Naive thymus-derived CD4-positive, alpha-beta T cell (primary cell): Measurements from ENCODE around the gene GZMM. TPM values are rescaled to one million over a fixed set of nuclear protein-coding genes. Genes with fewer than 3 reads are reported as not detected.

Experiments used
- ATAC-seq: fragments of 150-1000 bp; cut with Tn5 transposase; 2 replicates; pipeline ENCODE4 v1.10.0; 2021; ENCODE audit warnings: mild to moderate bottlenecking, moderate library complexity
- CTCF ChIA-PET: fragments of 350-600 bp; sonication (Branson Sonifier 250); formaldehyde crosslinking; loops from one replicate; lab custom pipeline; 2021; ENCODE audit warnings: antibody characterized with exemption; lab: Charles Lee
- POLR2A ChIA-PET: fragments of 350-600 bp; sonication (Branson Sonifier 250); formaldehyde crosslinking; loops from one replicate; lab custom pipeline; 2021; ENCODE audit warnings: antibody characterized with exemption, inconsistent platforms; lab: Charles Lee
- DNase-seq, 9 donors: peaks; one replicate each; pipeline versions ENCODE4 v3.0.0 to v3.0.0-alpha.2; 2020 to 2022; ENCODE audit warnings: mixed read lengths in 1 of 9
- H3K27ac ChIP-seq: one replicate; pipeline ENCODE4 v1.7.0; 2013; ENCODE audit warnings: mild to moderate bottlenecking, low read depth, low read length, moderate library complexity
- H3K27me3 ChIP-seq, 2 donors: one replicate each; pipeline ENCODE4 v1.7.0; 2013; ENCODE audit warnings: low read length in 2 of 2, mild to moderate bottlenecking in 2 of 2, moderate library complexity in 2 of 2; ENCODE audit not compliant: control insufficient read depth in 2 of 2, insufficient read depth in 2 of 2
- H3K36me3 ChIP-seq, 3 experiments: 1 replicate in 2 of 3; 2 replicates in 1 of 3; pipeline ENCODE4 v1.7.0; 2013; ENCODE audit warnings: low read length in 3 of 3, mild to moderate bottlenecking in 3 of 3, moderate library complexity in 1 of 3; ENCODE audit not compliant: insufficient read depth in 3 of 3, control insufficient read depth in 2 of 3
- H3K4me1 ChIP-seq, 2 donors: one replicate each; pipeline ENCODE4 v1.7.0; 2013; ENCODE audit warnings: low read length in 2 of 2, mild to moderate bottlenecking in 2 of 2, moderate library complexity in 1 of 2; ENCODE audit not compliant: control insufficient read depth in 2 of 2, insufficient read depth in 2 of 2
- H3K4me3 ChIP-seq: 2 replicates; pipeline ENCODE4 v1.7.0; 2013; ENCODE audit warnings: mild to moderate bottlenecking, low read length
- H3K9me3 ChIP-seq, 3 experiments: 1 replicate in 2 of 3; 2 replicates in 1 of 3; pipeline ENCODE4 v1.7.0; 2013; ENCODE audit warnings: low read length in 3 of 3; ENCODE audit not compliant: control insufficient read depth in 2 of 3
- H3K27ac Mint-ChIP-seq, 9 donors: one replicate each; pipeline ENCODE4 v1.8.0; 2020 to 2022; ENCODE audit warnings: mixed read lengths in 9 of 9, mild to moderate bottlenecking in 8 of 9, moderate library complexity in 5 of 9, inconsistent platforms in 2 of 9
- H3K27me3 Mint-ChIP-seq, 5 donors: one replicate each; pipeline ENCODE4 v1.8.0; 2021 to 2022; ENCODE audit warnings: mixed read lengths in 5 of 5, mild to moderate bottlenecking in 1 of 5
- H3K36me3 Mint-ChIP-seq, 5 donors: one replicate each; pipeline ENCODE4 v1.8.0; 2020 to 2022; ENCODE audit warnings: mixed read lengths in 5 of 5, mild to moderate bottlenecking in 3 of 5, inconsistent platforms in 1 of 5
- H3K4me1 Mint-ChIP-seq, 7 donors: one replicate each; pipeline ENCODE4 v1.8.0; 2020 to 2022; ENCODE audit warnings: mixed read lengths in 7 of 7, mild to moderate bottlenecking in 3 of 7, inconsistent platforms in 1 of 7
- H3K4me3 Mint-ChIP-seq, 10 donors: one replicate each; pipeline ENCODE4 v1.8.0; 2020 to 2022; ENCODE audit warnings: mild to moderate bottlenecking in 10 of 10, mixed read lengths in 10 of 10, moderate library complexity in 6 of 10, inconsistent platforms in 2 of 10
- H3K9me3 Mint-ChIP-seq, 11 donors: one replicate each; pipeline ENCODE4 v1.8.0; 2020 to 2022; ENCODE audit warnings: mixed read lengths in 11 of 11, mild to moderate bottlenecking in 4 of 11, inconsistent platforms in 1 of 11, moderate library complexity in 1 of 11
- intact Hi-C, 2 donors: fragments of 100-400 bp; cut with micrococcal nuclease; formaldehyde crosslinking; loops; one replicate each; pipeline ENCODE4 v1.15.1; 2023
- polyA plus RNA-seq, 2 donors: library from polyadenylated mRNA; unstranded; fragments of 300-500 nt; fragmentation: Illumina TruSeq; gene quantifications; one replicate each; pipeline ENCODE4 v1.2.3, GENCODE V29; 2021
- total RNA-seq, 6 experiments: library from RNA in 5 of 6; stranded (reverse) in 5 of 6; gene quantifications; 1 replicate in 5 of 6; 2 replicates in 1 of 6; pipeline ENCODE4 v1.2.3 and lab custom pipeline; 2021 to 2026

The GZMM gene
- total and polyA plus RNA-seq, 7 experiments from 2014 or later = 30.0 to 181 (median 68.7) TPM

GRCh38 chr19:532561-533363, 11.1 kb upstream of the GZMM start:
- no peaks in the 10 kb centered on the region for H3K27me3 Mint-ChIP-seq
- peak in 8 of 9 donors; percentile 33 to 60 (median 50) for DNase-seq
- Histone ChIP-seq H3K4me1 (peaks cover 8 to 9% of the 10 kb centered on the region in 2 donors), H3K27ac (peak overlapping the region; percentile 81), H3K27me3 (no peaks in the 10 kb centered on the region), H3K36me3 (peaks cover 0 to 32% (median 0%) of the 10 kb centered on the region in 3 experiments), H3K4me3 (peak overlapping the region; percentile 67), H3K9me3 (no peaks in the 10 kb centered on the region)
- ChIA-PET POLR2A (interaction anchor here (0.6 to 6.3 kb wide), 11 partner anchors 10 to 130 kb away, joined by 3 to 70 read pairs (median 3); partner anchors contain the start of genes POLRMT and RNF126), CTCF (interaction anchor here (0.6 to 3.7 kb wide), 7 partner anchors 10 to 238 kb away, joined by 3 to 28 read pairs (median 5); no protein-coding TSS in a partner anchor)
- no peaks in the 10 kb centered on the region for H3K9me3 Mint-ChIP-seq
- intact Hi-C loops = loop anchor here in 1 of 2 donors (1.0 kb wide), 1 partner anchor 11 kb away; no protein-coding TSS in a partner anchor
- H3K27ac Mint-ChIP-seq = peak overlapping the region; percentile 58 to 96 (median 92)
- H3K4me1 Mint-ChIP-seq = peaks cover 8 to 32% (median 16%) of the 10 kb centered on the region in 7 donors
- H3K36me3 Mint-ChIP-seq = no peaks in the 10 kb centered on the region
- H3K4me3 Mint-ChIP-seq = peak overlapping the region; percentile 88 to 96 (median 92)
- peak; percentile 20 for ATAC-seq

GRCh38 chr19:533364-534058, 10.3 kb upstream of the GZMM start:
- Mint-ChIP-seq H3K27ac (peak overlapping the region in 7 of 9 donors; percentile 10 to 94 (median 77)), H3K36me3 (peaks cover 0 to 7% (median 4%) of the 10 kb centered on the region in 5 donors), H3K27me3 (no peaks in the 10 kb centered on the region), H3K4me1 (peaks cover 8 to 32% (median 16%) of the 10 kb centered on the region in 7 donors), H3K4me3 (peak overlapping the region; percentile 52 to 96 (median 90)), H3K9me3 (no peaks in the 10 kb centered on the region)
- intact Hi-C loops = no loop called here
- ChIA-PET POLR2A (interaction anchor here (0.6 to 6.3 kb wide), 5 partner anchors 14 to 127 kb away, joined by 3 to 70 read pairs (median 3); no protein-coding TSS in a partner anchor), CTCF (interaction anchor here (0.6 to 3.7 kb wide), 6 partner anchors 9 to 239 kb away, joined by 3 to 28 read pairs (median 4); no protein-coding TSS in a partner anchor)
- no peak for ATAC-seq
- Histone ChIP-seq H3K27ac (peak overlapping the region; percentile 81), H3K4me3 (peak overlapping the region; percentile 67), H3K4me1 (peaks cover 8 to 9% of the 10 kb centered on the region in 2 donors), H3K9me3 (no peaks in the 10 kb centered on the region), H3K27me3 (no peaks in the 10 kb centered on the region), H3K36me3 (peaks cover 0 to 39% (median 5%) of the 10 kb centered on the region in 3 experiments)
- no peak for DNase-seq

DNA sequence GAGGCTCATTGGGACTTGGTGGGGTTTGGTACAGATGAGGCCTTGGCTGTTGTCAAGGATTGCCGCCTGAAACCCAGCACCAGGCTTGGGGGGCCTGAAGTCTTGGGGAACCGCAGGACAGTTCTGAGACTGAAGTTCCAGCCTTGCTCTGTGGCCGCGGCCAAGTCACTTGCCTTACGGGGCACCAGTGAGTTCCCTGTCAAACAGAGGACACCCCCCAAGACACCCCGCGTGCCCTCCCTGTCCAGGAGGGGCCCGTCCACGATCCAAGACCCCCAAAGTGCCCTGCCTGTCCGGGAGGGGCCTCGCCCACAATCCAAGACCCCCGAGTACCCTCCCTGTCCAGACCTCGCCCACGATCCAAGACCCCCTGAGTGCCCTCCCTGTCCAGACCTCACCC, 9.8 kb upstream of the GZMM start:
- H3K4me1 ChIP-seq = peaks cover 8 to 9% of the 10 kb centered on the region in 2 donors
- peaks cover 0 to 43% (median 5%) of the 10 kb centered on the region in 3 experiments for H3K36me3 ChIP-seq
- H3K4me3 ChIP-seq = no peak overlapping the region
- peak overlapping the region in 6 of 9 donors; percentile 10 to 94 (median 32) for H3K27ac Mint-ChIP-seq
- H3K4me1 Mint-ChIP-seq = peaks cover 8 to 32% (median 16%) of the 10 kb centered on the region in 7 donors
- peak overlapping the region; percentile 81 for H3K27ac ChIP-seq
- ChIA-PET POLR2A (interaction anchor here (6.3 kb wide), 1 partner anchor 24 kb away, joined by 70 read pairs; no protein-coding TSS in a partner anchor), CTCF (interaction anchor here (0.9 kb wide), 1 partner anchor 240 kb away, joined by 3 read pairs; no protein-coding TSS in a partner anchor)
- intact Hi-C loops = no loop called here
- peak overlapping the region in 7 of 10 donors; percentile 20 to 96 (median 90) for H3K4me3 Mint-ChIP-seq
- ATAC-seq (no peak), DNase-seq (no peak)
- H3K27me3 ChIP-seq = no peaks in the 10 kb centered on the region
- no peaks in the 10 kb centered on the region for H3K27me3 Mint-ChIP-seq
- H3K9me3 Mint-ChIP-seq = no peaks in the 10 kb centered on the region
- peaks cover 0 to 8% (median 4%) of the 10 kb centered on the region in 5 donors for H3K36me3 Mint-ChIP-seq
- no peaks in the 10 kb centered on the region for H3K9me3 ChIP-seq

DNA sequence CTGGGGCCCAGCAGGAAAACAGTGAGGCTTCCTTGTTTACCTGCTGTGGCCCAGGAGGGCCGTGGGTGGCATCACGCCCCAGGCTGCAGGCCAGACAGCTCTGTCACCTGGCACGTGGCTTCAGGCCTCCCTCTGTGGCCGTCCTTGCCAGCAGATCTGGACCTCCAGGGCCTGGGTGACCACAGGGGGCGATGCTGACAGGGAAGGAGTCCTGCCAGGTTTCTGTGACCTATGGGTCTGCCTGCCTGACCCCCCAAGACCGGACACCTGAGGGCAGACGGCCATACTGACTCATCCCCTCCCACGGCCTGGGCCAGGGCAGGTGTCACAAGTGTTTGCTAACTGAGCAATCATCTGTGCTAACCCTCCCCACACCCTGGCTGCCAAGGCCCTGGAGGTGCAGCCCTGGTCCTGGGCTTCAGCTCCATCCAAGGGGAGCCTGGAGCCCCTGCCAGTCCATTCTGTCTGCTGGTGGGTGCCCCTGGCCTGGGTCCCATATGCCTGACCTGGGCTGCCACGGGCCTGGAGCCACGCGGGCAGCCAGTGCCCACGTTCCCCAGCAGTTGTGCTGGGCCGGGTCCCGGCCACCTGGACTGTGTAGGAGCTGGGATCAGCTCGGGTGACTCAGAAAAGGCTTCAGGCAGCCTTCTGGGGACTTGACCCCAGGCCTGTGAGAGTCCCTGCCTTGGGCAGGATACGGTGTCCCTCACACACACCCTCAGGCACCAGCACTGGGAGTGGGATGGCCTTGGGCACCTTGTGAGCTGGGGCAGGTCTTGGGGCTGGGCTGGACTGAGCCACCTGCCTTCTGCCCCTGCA, 8.6 kb upstream of the GZMM start:
- intact Hi-C loops = no loop called here
- POLR2A ChIA-PET = no interaction called here
- H3K36me3 Mint-ChIP-seq = peaks cover 0 to 8% (median 4%) of the 10 kb centered on the region in 5 donors
- Histone ChIP-seq H3K4me3 (no peak overlapping the region), H3K9me3 (no peaks in the 10 kb centered on the region), H3K27ac (no peak overlapping the region), H3K36me3 (peaks cover 0 to 50% (median 5%) of the 10 kb centered on the region in 3 experiments), H3K27me3 (no peaks in the 10 kb centered on the region), H3K4me1 (peaks cover 8 to 9% of the 10 kb centered on the region in 2 donors)
- CTCF ChIA-PET = no interaction called here
- DNase-seq (no peak), ATAC-seq (no peak)
- peak overlapping the region in 5 of 10 donors; percentile 51 to 71 (median 53) for H3K4me3 Mint-ChIP-seq
- H3K27ac Mint-ChIP-seq = peak overlapping the region in 2 of 9 donors; percentile 52 to 76
- peaks cover 8 to 29% (median 16%) of the 10 kb centered on the region in 7 donors for H3K4me1 Mint-ChIP-seq
- H3K27me3 Mint-ChIP-seq = no peaks in the 10 kb centered on the region
- no peaks in the 10 kb centered on the region for H3K9me3 Mint-ChIP-seq

GRCh38 chr19:536031-536880, 7.6 kb upstream of the GZMM start:
- Histone ChIP-seq H3K9me3 (no peaks in the 10 kb centered on the region), H3K4me3 (no peak overlapping the region), H3K27me3 (no peaks in the 10 kb centered on the region), H3K4me1 (peaks cover 8 to 9% of the 10 kb centered on the region in 2 donors), H3K27ac (no peak overlapping the region), H3K36me3 (peaks cover 0 to 56% (median 5%) of the 10 kb centered on the region in 3 experiments)
- CTCF ChIA-PET = interaction anchor here (0.6 kb wide), 1 partner anchor 901 kb away, joined by 3 read pairs; no protein-coding TSS in a partner anchor
- intact Hi-C loops = no loop called here
- Mint-ChIP-seq H3K4me1 (peaks cover 8 to 25% (median 16%) of the 10 kb centered on the region in 7 donors), H3K27ac (peak overlapping the region in 1 of 9 donors; percentile 28), H3K9me3 (no peaks in the 10 kb centered on the region), H3K4me3 (peak overlapping the region in 1 of 10 donors; percentile 34), H3K36me3 (peaks cover 0 to 8% (median 4%) of the 10 kb centered on the region in 5 donors), H3K27me3 (no peaks in the 10 kb centered on the region)
- ATAC-seq = no peak
- POLR2A ChIA-PET = no interaction called here
- DNase-seq = no peak
